Neural progenitor cell (in vitro differentiated cells): ENCODE data around the gene MACO1.

ENCODE experiments used
- CTCF ChIP-seq: fragments of 200-600 bp; sonication (generic); IDR thresholded peaks from 2 replicates; pipeline ENCODE4 v1.5.1; 2017; ENCODE audit warnings: antibody characterized with exemption, mild to moderate bottlenecking
- EZH2 ChIP-seq: fragments of 200-600 bp; sonication (generic); IDR thresholded peaks from 2 replicates; pipeline ENCODE4 v1.6.1; 2017; ENCODE audit warnings: antibody characterized with exemption, mild to moderate bottlenecking, moderate library complexity

GRCh38 chr1:25519624-25520023 lies 88.9 kb downstream of the MACO1 start:
- TF ChIP-seq CTCF (no peak), EZH2 (no peak)
